ENCODE results near the gene RAB10. TPM values are rescaled to one million over a fixed set of nuclear protein-coding genes. Genes with fewer than 3 reads are reported as not detected.

Gene RAB10
- total and polyA plus RNA-seq, 2 of the 13 experiments (the other 11 are each of a cell fraction or from before 2014, with no cell fraction given) = 48.2 to 120 TPM

DNA sequence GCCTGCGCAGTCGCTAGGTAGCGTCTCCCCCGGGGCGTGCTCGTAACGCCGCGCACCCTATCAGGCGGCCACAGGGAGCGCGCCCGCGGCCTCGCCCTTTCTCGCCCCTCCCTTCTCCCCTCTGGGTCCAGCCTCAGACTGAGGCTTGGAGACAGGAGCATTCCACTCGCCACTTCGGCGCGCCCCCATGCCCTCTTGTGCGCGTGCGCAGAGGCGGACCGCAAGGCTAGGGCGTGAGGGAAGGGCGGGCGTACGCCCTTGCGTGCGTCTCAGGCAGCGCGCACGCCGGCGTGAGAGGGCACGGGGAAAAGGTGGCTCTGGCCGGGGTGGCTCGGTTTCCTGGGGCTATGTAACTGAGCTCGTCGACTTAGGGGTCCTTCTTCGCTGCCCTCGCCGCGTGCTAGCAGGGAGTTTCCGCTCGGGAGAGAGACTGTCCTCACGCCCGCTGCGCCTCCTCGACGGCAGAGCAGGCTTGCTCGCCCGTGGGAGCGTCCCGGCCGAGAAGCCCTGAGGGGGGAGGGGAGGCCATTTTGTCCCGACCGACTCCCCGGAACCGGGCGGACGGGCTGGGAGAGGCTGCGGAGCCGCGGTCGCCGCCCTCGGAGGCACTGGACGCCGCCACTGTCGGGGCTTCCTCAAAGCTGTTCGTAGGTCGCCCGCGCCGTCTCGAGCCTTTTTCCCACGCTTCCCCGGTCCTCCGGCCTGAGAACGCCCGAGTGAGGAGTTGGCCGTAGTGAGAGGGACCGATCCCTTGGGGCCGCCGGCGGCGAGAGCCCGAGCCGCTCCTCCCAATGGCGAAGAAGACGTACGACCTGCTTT is at the start of gene RAB10 (continued):
- TF ChIP-seq SMARCC2 (IDR thresholded peaks at IDR 0.05) = no peak
- TF ChIP-seq HNF4G (IDR thresholded peaks at IDR 0.05; ENCODE audit: borderline replicate concordance, low read depth, low read length) = no peak
- 0 out of 2 replicates have a peak, but pooled peaks have one; percentile 30 for TF ChIP-seq HNF4G (CRISPR knock-in tag; IDR thresholded peaks at IDR 0.05; ENCODE audit: borderline replicate concordance, low read depth)
- no peak for TF ChIP-seq NR2F1 (CRISPR knock-in tag; IDR thresholded peaks at IDR 0.05)
- peak; percentile 73 for TF ChIP-seq ETV5 (CRISPR knock-in tag; IDR thresholded peaks at IDR 0.05; ENCODE audit: borderline replicate concordance)
- no peak for TF ChIP-seq RORA (CRISPR knock-in tag; IDR thresholded peaks at IDR 0.05)
- peak; percentile 97 for TF ChIP-seq ZNF160 (CRISPR knock-in tag; IDR thresholded peaks at IDR 0.05)
- no peak for TF ChIP-seq RFX1 (IDR thresholded peaks at IDR 0.05)
- no peak; the same call in 1 of the 2 replicates for TF ChIP-seq ZSCAN30 (CRISPR knock-in tag; IDR thresholded peaks at IDR 0.05)
- peak; percentile 69; the same call in 1 of the 2 replicates for TF ChIP-seq ZKSCAN8 (CRISPR knock-in tag; IDR thresholded peaks at IDR 0.05; ENCODE audit: borderline replicate concordance)
- no peak for TF ChIP-seq KDM5A (IDR thresholded peaks at IDR 0.05; ENCODE audit: borderline replicate concordance, low read length)
- no peak for TF ChIP-seq CC2D1A (CRISPR knock-in tag; IDR thresholded peaks at IDR 0.05)
- TF ChIP-seq, protein P1, sequence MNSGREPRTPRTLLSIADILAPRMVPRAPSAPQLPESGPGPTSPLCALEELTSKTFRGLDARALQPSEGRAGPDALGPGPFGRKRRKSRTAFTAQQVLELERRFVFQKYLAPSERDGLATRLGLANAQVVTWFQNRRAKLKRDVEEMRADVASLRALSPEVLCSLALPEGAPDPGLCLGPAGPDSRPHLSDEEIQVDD (CRISPR knock-in tag; IDR thresholded peaks at IDR 0.05; ENCODE audit: borderline replicate concordance) = 0 out of 2 replicates have a peak, but pooled peaks have one; percentile 79
- 0 out of 2 replicates have a peak, but pooled peaks have one; percentile 79 for TF ChIP-seq ZNF670 (CRISPR knock-in tag; IDR thresholded peaks at IDR 0.05; ENCODE audit: borderline replicate concordance)
- peak; percentile 45; the same call in 1 of the 2 replicates for TF ChIP-seq ZNF484 (CRISPR knock-in tag; IDR thresholded peaks at IDR 0.05; ENCODE audit: borderline replicate concordance, low read depth)
- 0 out of 2 replicates have a peak, but pooled peaks have one; percentile 18 for TF ChIP-seq RFX3 (CRISPR knock-in tag; IDR thresholded peaks at IDR 0.05)
- 0 out of 2 replicates have a peak, but pooled peaks have one; percentile 69 for TF ChIP-seq ZMAT3 (CRISPR knock-in tag; conservative IDR thresholded peaks at IDR 0.05)
- no peak; the same call in 1 of the 2 replicates for TF ChIP-seq HNRNPL (IDR thresholded peaks at IDR 0.05; ENCODE audit: low read depth, low read length)
- TF ChIP-seq, protein P2, sequence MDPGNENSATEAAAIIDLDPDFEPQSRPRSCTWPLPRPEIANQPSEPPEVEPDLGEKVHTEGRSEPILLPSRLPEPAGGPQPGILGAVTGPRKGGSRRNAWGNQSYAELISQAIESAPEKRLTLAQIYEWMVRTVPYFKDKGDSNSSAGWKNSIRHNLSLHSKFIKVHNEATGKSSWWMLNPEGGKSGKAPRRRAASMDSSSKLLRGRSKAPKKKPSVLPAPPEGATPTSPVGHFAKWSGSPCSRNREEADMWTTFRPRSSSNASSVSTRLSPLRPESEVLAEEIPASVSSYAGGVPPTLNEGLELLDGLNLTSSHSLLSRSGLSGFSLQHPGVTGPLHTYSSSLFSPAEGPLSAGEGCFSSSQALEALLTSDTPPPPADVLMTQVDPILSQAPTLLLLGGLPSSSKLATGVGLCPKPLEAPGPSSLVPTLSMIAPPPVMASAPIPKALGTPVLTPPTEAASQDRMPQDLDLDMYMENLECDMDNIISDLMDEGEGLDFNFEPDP (CRISPR knock-in tag; conservative IDR thresholded peaks at IDR 0.05) = 0 out of 2 replicates have a peak, but pooled peaks have one; percentile 81
- no peak for TF ChIP-seq ZNF615 (CRISPR knock-in tag; IDR thresholded peaks at IDR 0.05; ENCODE audit: borderline replicate concordance)
- TF ChIP-seq SKI (IDR thresholded peaks at IDR 0.05; ENCODE audit: partially characterized antibody) = no peak
- TF ChIP-seq ATF7 (IDR thresholded peaks at IDR 0.05) = no peak
- TF ChIP-seq ATF7 (CRISPR knock-in tag; IDR thresholded peaks at IDR 0.05) = no peak; the same call in 1 of the 2 replicates
- TF ChIP-seq TEAD2 (CRISPR knock-in tag; IDR thresholded peaks at IDR 0.05) = 0 out of 2 replicates have a peak, but pooled peaks have one; percentile 25
- peak; percentile 81; the same call in 1 of the 2 replicates for TF ChIP-seq PAX8 (CRISPR knock-in tag; IDR thresholded peaks at IDR 0.05; ENCODE audit: borderline replicate concordance)
- TF ChIP-seq TEAD3 (CRISPR knock-in tag; optimal IDR thresholded peaks at IDR 0.05; ENCODE audit: borderline replicate concordance) = peak; percentile 93
- no peak for TF ChIP-seq NFIB (CRISPR knock-in tag; IDR thresholded peaks at IDR 0.05; ENCODE audit: borderline replicate concordance)
- TF ChIP-seq ZNF780A (CRISPR knock-in tag; IDR thresholded peaks at IDR 0.05) = no peak

All from HepG2 (cell line).